A673 (cell line): ENCODE data around the gene ZMYND8.

ENCODE experiments used
- EZH2 ChIP-seq: fragments of 200-600 bp; sonication (generic); IDR thresholded peaks from 2 replicates; pipeline ENCODE4 v1.6.1; 2017; ENCODE audit warnings: borderline replicate concordance, low read depth, mild to moderate bottlenecking, mixed read lengths, antibody characterized with exemption, low read length; ENCODE audit not compliant: poor library complexity, severe bottlenecking
- TF ChIP-seq, protein P1 (sequence below): fragments of 300-800, 200-600 bp; sonication (generic); conservative IDR thresholded peaks from 2 replicates; pipeline ENCODE4 v1.5.1; 2017; ENCODE audit warnings: low read depth, mild to moderate bottlenecking, antibody characterized with exemption, low read length, moderate library complexity, mixed read lengths

DNA sequence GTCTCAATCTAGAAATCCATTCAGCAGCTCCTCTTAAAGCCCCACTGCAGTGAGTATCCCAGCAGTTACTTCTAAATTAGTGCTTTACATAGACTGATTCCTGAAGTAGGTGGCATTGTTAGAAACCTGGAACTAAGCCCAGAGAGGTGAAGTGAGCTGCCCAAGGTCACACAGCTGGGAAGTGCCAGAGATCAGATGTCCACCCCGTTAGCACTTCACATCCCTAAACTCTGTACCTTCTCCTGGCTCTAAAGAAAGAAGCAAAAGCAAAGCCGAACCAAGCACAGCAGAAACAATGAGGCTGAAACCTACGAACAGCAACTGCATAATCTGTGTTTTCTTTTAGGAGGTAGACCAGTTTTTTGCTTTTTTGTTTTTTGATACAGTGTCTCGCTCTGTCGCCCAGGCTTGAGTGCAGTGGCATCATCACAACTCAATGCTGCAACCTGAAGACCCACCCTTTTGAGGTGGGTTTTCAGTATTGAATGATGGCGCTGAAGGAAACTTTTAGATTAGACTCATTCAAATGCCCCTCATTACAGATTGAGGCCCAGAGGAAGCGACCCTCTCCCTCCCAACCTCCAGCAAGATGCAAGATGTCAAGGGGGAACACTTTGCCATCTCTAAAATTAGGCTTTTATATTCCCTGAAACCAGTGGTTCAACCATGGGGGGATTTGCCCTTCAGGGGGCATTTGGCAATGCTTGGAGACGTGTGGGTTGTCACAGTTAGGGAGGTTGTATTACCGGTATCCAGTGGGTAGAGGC lies 3.2 kb upstream of the ZMYND8 start:
- TF ChIP-seq EZH2 = no peak
- TF ChIP-seq, protein P1, sequence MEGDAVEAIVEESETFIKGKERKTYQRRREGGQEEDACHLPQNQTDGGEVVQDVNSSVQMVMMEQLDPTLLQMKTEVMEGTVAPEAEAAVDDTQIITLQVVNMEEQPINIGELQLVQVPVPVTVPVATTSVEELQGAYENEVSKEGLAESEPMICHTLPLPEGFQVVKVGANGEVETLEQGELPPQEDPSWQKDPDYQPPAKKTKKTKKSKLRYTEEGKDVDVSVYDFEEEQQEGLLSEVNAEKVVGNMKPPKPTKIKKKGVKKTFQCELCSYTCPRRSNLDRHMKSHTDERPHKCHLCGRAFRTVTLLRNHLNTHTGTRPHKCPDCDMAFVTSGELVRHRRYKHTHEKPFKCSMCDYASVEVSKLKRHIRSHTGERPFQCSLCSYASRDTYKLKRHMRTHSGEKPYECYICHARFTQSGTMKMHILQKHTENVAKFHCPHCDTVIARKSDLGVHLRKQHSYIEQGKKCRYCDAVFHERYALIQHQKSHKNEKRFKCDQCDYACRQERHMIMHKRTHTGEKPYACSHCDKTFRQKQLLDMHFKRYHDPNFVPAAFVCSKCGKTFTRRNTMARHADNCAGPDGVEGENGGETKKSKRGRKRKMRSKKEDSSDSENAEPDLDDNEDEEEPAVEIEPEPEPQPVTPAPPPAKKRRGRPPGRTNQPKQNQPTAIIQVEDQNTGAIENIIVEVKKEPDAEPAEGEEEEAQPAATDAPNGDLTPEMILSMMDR = no peak
